HUDEP-2 (cell line): Measurements from ENCODE around the gene SDF2.
"Not testable (repeated sequence)": the region's sequence is repeated elsewhere in the genome, so short reads cannot be mapped to it uniquely, and the experiment has no call there.

Source experiments
- DNase-seq, 76 experiments: peaks; one replicate each; lab custom pipeline; 2025; ENCODE audit not compliant: unreplicated experiment in 76 of 76; lab: John Stamatoyannopoulos, UW

SDF2 gene

DNA sequence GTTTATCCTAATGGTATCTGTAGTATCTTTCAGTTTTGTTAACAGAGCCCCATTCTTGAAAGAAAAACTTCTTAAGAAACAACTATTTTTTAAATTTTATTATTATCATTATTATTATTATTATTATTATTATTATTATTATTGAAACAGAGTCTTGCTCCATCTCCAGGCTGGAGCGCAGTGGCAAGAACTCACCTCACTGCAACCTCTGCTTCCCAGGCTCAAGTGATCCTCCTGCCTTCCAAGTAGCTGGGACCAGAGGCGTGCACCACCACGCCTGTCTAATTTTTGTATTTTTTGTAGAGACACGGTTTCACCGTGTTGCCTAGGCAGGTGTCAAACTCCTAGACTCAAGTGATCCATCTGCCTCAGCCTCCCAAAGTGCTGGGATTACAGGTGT lies 23.7 kb upstream of the SDF2 start:
- no peak for DNase-seq

DNA sequence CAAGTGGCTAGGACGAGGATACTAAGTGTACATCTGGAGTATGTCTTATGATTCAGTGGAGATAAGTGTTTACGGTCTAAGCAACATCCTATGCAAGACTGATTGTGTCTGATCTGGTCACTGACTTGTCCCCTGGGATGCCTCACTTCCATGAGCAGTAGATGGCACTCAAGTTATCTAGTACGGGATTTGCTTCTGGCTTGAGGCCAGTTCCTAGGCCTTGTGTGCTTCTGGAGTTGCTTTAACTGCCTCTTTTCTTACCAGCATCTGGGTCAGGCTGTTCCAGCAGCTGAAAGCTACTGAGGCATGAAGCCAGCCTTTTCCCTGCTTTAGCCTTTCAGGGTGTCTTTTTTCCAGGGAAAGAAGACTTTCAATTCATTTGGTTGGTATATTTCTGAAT lies 23.3 kb upstream of the SDF2 start:
- DNase-seq: peak in 3 of 76 experiments; percentile 3 to 14 (median 3)

- no peak for DNase-seq
Observed at GRCh38 chr17:28682655-28683054, 20.9 kb upstream of the SDF2 start.

DNA sequence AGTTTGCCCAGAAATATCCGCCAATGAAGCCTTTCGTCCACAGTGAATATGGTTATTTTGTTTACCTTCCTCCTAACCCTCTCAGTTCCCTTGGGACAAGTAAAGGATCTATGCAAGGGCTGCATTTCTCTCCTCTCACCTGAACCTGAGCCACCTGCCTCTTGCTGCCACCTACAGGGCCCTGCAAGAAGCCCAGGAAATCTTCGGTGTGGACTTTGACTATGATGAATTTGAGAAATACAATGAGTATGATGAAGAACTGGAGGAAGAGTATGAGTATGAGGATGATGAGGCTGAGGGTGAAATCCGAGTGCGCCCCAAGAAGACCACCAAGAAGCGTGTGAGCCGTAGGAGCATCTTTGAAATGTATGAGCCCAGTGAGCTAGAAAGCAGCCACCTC lies 14.3 kb upstream of the SDF2 start:
- DNase-seq: peak in 1 of 76 experiments; percentile 18

DNA sequence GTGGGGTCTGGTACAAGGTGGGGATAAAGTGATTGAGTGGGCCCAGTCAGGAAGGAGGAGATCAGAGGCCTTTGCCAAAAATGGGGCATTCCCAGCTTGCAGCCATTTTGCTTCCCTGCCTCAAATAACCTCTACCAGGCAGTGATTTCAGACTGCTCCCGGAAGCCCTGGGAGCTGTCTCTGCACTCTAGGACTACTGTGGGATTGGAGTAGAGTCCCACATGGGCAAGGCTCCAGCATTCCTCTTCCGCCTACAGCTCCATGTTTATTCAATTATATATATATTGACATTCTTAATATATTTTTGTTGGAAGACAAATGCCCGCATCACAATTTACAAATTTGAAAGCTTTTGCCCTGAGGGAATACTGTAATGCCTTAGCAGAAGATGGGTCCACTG lies 13.8 kb upstream of the SDF2 start:
- no peak for DNase-seq

DNA sequence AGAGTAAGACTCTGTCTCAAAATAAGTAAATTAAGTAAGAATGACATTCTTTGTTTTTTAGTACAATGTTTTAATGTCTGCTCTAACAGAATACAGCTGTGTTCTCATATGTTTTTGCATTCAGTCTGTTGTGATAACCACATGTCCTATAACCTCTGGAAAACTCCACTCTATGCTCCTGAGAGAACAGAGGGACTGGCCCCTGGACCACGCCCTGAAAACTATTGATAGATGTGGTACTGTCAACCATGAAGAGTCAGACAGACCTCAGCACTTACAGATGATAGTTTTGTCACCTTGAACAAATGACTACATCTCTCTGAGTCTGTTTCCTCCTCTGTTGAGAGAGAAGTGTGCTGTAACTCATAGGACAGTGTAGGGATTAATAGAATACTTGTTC lies 8.2 kb upstream of the SDF2 start:
- DNase-seq: no peak

- no peak for DNase-seq
Observed at GRCh38 chr17:28667870-28668269, 6.2 kb upstream of the SDF2 start.

DNA sequence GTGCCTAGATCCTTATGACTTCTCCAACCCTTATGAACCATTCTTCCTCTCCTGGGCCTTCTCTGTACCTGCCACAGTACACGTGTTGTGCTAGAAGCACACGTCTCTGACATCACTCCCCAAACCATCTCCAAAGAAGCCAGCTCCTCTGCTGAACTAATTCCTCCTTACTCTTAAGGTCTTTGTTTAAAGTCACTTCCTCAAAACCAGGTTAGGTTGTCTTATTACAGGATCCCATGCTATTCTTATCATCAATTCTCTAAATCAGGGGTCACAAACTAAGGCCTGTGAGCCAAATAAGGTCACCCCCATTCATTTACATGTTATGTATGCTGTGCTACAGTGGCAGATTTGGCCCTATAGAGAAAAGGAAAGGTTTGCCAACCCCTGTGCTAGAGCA lies 4.3 kb upstream of the SDF2 start:
- DNase-seq: no peak

DNA sequence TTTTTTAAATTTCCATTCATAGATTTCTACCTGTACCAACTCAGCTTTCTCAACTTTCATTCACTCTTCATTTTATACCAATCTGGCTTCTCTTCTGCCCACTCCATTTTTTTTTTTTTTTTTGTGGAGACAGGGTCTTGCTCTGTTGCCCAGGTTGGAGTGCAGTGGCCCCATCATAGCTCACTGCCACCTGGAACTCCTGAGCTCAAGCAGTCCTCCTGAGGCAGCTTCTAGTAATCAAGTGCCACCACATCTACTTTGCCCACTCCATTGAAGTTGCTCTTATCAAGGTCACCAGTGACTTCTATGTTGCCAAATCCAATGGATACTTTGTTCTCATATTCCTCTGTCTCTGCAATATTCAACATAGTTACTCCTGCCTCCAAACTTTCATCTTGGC lies 2.0 kb upstream of the SDF2 start:
- DNase-seq: peak in 1 of 76 experiments; percentile 3

- no peak for DNase-seq
Observed at GRCh38 chr17:28662527-28662829, 772 bp upstream of the SDF2 start.

DNA sequence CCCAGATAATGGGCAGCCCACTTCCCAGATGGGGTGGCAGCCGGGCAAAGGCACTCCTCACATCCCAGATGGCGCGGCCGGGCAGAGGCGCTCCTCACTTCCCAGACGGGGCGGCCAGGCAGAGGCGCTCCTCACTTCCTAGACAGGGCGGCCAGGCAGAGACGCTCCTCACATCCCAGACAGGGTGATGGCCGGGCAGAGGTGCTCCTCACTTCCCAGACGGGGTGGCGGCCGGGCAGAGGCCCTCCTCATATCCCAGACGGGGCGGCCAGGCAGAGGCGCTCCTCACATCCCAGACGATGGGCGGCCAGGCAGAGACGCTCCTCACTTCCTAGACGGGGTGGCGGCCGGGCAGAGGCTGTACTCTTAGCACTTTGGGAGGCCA lies 2.2 kb downstream of the SDF2 start:
- not testable (repeated sequence) for DNase-seq

DNA sequence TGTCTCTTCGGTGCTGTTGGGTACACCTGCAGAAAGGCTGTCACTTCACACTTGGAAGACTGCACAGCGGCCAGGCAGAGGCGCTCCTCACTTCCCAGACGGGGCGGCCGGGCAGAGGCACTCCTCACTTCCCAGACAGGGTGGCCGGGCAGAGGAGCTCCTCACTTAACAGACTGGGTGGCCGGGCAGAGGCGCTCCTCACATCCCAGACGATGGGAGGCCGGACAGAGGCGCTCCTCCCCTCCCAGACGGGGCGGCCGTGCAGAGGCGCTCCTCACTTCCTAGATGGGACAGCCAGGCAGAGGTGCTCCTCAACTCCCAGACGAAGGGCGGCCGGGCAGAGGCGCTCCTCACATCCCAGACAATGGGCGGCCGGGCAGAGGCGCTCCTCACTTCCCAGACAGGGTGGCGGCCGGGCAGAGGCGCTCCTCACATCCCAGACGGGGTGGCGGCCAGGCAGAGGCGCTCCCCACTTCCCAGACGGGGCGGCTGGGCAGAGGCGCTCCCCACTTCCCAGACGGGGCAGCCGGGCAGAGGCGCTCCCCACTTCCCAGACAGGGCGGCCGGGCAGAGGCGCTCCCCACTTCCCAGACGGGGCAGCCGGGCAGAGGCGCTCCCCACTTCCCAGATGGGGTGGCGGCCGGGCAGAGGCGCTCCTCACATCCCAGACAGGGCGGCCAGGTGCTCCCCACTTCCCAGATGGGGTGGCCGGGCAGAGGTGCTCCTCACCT lies 2.8 kb downstream of the SDF2 start:
- not testable (repeated sequence) for DNase-seq

- DNase-seq: not testable (repeated sequence)
Observed at GRCh38 chr17:28658342-28658741, 3.4 kb downstream of the SDF2 start.

DNA sequence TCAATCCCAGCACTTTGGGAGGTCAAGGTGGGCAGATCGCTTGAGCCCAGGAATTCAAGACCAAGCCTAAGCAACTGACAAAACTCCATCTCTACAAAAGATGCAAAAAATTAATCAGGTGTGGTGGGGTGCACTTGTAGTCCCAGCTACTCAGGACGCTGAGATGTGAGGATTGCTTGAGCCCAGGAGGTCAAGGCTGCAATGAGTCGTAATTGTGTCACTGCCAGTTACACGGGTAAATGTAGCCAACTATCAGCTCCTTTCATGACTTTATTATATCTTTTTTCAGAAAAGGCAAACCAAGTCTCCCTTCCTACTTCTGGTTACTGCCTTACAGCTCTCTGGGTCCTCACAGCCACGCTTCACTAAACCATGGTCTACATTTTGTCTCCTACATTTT lies 4.0 kb downstream of the SDF2 start:
- DNase-seq: no peak

GRCh38 chr17:28655160-28655559 lies 6.5 kb downstream of the SDF2 start:
- DNase-seq: no peak

- DNase-seq: no peak
Observed at GRCh38 chr17:28648698-28649097, 13.0 kb downstream of the SDF2 start.

GRCh38 chr17:28646039-28646754 lies 15.5 kb downstream of the SDF2 start:
- no peak for DNase-seq

DNA sequence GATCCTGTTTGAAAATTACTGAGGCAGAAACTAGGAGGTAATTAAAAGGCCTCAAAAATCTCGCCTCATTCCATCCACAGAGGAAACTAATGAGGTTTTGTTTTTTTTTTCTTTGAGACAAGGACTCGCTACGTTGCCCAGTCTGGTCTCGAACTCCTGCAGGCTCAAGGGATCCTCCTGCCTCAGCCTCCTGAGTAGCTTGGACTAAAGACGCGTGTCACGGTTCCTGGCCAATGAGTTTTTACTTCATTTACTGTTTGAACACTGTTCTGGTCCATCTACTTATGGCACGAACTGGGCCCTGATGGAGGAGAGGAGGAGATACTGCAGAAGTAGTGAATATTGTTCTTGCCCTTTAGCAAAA lies 16.1 kb downstream of the SDF2 start:
- peak in 2 of 76 experiments; percentile 5 to 15 for DNase-seq

DNA sequence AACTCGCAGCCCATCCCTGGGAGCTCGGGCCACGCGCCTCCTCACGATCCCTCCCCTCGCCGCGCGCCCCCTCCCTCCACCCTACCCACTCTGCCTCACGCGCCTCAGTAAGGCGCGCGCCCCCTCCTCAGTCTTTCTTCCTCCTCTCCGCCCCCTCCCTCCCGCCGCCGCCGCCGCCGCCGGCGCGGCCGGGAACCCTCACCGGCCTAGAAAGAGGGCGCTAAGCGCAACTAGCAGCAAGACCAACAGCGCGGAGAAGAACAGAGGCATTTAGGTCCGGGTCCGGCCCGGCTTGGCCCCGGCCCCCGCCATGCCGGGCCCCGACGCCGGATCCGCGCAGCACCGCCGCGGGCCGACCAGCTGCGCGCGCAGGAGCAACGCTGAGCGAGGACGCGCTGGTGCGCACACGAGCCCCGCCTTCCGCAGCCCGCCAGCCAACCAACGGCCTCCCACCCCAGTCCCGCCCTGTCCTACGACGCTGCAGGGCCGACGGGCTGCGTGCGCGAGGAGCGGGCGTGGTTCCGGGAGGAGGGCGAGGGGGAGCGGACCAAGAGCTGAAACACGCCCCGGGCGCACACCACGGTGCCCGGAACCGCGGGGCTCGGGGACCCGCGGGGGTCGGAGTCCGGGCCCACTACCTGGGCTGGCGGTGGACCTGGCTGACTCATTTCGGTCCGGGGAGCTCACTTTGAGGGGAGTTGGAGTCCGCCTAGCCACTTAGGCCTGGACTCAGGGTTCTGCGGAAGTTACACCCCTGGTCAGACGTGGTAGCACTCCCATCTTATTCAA lies 16.7 kb downstream of the SDF2 start, which contains the start of gene BLTP2:
BLTP2 (minus strand) TSS at position 372 of the 789 bp plus-strand sequence; CDS start at position 270, 102 bp downstream.
- DNase-seq: peak in 74 of 76 experiments; percentile 34 to 96 (median 90)

GRCh38 chr17:28643983-28644786 lies 17.5 kb downstream of the SDF2 start:
- peak in 59 of 76 experiments; percentile 5 to 74 (median 33) for DNase-seq

- DNase-seq: no peak
Observed at GRCh38 chr17:28641579-28641978, 20.1 kb downstream of the SDF2 start.
